HCT116 (cell line): ENCODE measurements around the gene SEMA3E.

Experiments used
- CEBPB ChIP-seq: IDR thresholded peaks from 2 replicates; pipeline ENCODE4 v1.6.1; 2012; ENCODE audit warnings: low read depth
- CTCF ChIP-seq, 3 experiments: fragments of 200-600 bp in 1 of 3; sonication (generic) in 1 of 3; IDR thresholded peaks in 2 of 3; conservative IDR thresholded peaks in 1 of 3; 2 replicates each; pipeline ENCODE4 v1.5.1; 2012 to 2017; ENCODE audit warnings: low read depth in 2 of 3, low read length in 2 of 3, antibody characterized with exemption in 1 of 3, borderline replicate concordance in 1 of 3, control low read depth in 1 of 3, mild to moderate bottlenecking in 1 of 3, mixed read lengths in 1 of 3, mixed run types in 1 of 3, moderate library complexity in 1 of 3; ENCODE audit not compliant: insufficient read depth in 1 of 3
- EGR1 ChIP-seq: IDR thresholded peaks from 2 replicates; pipeline ENCODE4 v1.6.1; 2012; ENCODE audit warnings: low read depth
- EZH2 ChIP-seq: fragments of 200-600 bp; sonication (generic); IDR thresholded peaks from 2 replicates; pipeline ENCODE4 v1.6.1; 2017; ENCODE audit warnings: antibody characterized with exemption, mixed run types
- EZH2phosphoT487 ChIP-seq: fragments of 200-600 bp; IDR thresholded peaks from 2 replicates; pipeline ENCODE4 v1.6.1; 2018; ENCODE audit warnings: antibody characterized with exemption, borderline replicate concordance
- JUND ChIP-seq: IDR thresholded peaks from 2 replicates; pipeline ENCODE4 v1.6.1; 2012
- MAX ChIP-seq: IDR thresholded peaks from 2 replicates; pipeline ENCODE4 v1.6.1; 2012
- POLR2A ChIP-seq: IDR thresholded peaks from 2 replicates; pipeline ENCODE4 v1.7.0; 2011; ENCODE audit warnings: borderline replicate concordance; ENCODE audit not compliant: insufficient read depth, insufficient read length; ENCODE audit errors: extremely low read depth
- POLR2AphosphoS5 ChIP-seq: IDR thresholded peaks from 2 replicates; pipeline ENCODE4 v1.6.1; 2011; ENCODE audit warnings: mild to moderate bottlenecking, low read depth, low read length, moderate library complexity
- RAD21 ChIP-seq: IDR thresholded peaks from 2 replicates; pipeline ENCODE4 v1.6.1; 2012; ENCODE audit warnings: low read depth, mild to moderate bottlenecking
- ZNF274 ChIP-seq: fragments of 200-500 bp; sonication (Bioruptor generic); IDR thresholded peaks from 2 replicates; pipeline ENCODE4 v1.6.1; 2014; ENCODE audit warnings: mild to moderate bottlenecking, low read depth, low read length, inconsistent platforms

GRCh38 chr7:83655951-83656556 lies 7.1 kb upstream of the SEMA3E start:
- TF ChIP-seq POLR2AphosphoS5 (no peak), CTCF (IDR thresholded peaks at IDR 0.05 in 2 of 3, conservative IDR thresholded peaks at IDR 0.05 in 1 of 3; ENCODE audit: borderline replicate concordance in 1 of 3, insufficient read depth in 1 of 3, low read depth in 2 of 3, low read length in 2 of 3) (peak; percentile 72 to 90 (median 79); a peak in 5 of 6 replicates), EZH2phosphoT487 (no peak), RAD21 (peak; percentile 90), ZNF274 (no peak), POLR2A (no peak), CEBPB (no peak), EGR1 (no peak), MAX (no peak), JUND (no peak), EZH2 (no peak)
